Keratinocyte (primary cell): ENCODE data around the gene SPTBN1.

Source experiments
- EZH2 ChIP-seq: IDR thresholded peaks from one replicate; pipeline ENCODE4 v1.6.1; 2012; ENCODE audit warnings: inconsistent platforms, mild to moderate bottlenecking, low read length, moderate library complexity
- TF ChIP-seq, protein P1 (sequence below), 3 experiments: IDR thresholded peaks in 1 of 3; conservative IDR thresholded peaks in 1 of 3; optimal IDR thresholded peaks in 1 of 3; 2 replicates in 2 of 3; 3 replicates in 1 of 3; pipeline versions ENCODE3 to v1.5.1; 2011; ENCODE audit warnings: low read length in 3 of 3, mild to moderate bottlenecking in 3 of 3, moderate library complexity in 2 of 3, control low read depth in 1 of 3, inconsistent platforms in 1 of 3; ENCODE audit not compliant: insufficient read depth in 2 of 3; ENCODE audit errors: extremely low read depth in 1 of 3

DNA sequence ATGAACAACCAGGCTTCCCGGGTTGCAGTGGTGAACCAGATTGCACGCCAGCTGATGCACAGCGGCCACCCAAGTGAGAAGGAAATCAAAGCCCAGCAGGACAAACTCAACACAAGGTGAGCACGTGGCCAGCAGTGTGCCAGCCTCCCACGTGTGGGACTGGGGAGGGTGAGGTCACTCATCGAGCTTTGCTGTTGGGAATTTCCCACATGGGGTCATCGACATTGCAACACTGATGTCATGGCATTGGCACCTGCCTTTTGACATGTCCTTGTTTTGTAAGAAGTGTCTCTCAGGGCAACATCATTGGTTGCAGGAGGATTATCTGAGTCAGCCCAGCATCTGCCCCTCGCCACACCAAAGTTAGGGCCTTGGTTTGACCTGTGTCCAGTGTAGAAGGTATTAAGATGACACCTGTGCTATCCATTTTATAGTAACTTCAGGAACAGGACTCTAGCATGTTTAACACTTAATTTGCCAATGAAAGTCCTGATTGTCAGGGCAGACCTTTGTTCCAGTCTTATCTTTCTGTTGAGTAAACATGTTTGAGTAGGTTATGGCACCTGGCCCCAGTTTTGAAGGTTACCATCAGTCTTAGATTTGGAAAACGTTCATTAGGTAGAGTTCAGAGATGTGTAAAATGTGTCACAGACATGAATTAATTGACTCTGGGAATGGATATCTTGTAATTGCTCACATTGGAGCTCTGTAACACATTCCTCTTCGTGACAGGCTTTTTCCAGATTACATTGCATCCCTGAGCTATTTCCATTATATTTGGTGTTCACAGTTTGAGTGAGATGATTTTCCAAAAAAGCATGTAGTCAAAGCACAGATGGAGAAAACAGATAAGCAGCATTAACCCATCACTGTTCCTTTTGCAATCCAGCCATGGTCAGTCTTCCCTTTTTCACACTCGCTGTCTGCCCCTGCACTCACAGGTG is 174.1 kb downstream of the SPTBN1 start:
- TF ChIP-seq, protein P1, sequence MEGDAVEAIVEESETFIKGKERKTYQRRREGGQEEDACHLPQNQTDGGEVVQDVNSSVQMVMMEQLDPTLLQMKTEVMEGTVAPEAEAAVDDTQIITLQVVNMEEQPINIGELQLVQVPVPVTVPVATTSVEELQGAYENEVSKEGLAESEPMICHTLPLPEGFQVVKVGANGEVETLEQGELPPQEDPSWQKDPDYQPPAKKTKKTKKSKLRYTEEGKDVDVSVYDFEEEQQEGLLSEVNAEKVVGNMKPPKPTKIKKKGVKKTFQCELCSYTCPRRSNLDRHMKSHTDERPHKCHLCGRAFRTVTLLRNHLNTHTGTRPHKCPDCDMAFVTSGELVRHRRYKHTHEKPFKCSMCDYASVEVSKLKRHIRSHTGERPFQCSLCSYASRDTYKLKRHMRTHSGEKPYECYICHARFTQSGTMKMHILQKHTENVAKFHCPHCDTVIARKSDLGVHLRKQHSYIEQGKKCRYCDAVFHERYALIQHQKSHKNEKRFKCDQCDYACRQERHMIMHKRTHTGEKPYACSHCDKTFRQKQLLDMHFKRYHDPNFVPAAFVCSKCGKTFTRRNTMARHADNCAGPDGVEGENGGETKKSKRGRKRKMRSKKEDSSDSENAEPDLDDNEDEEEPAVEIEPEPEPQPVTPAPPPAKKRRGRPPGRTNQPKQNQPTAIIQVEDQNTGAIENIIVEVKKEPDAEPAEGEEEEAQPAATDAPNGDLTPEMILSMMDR (optimal IDR thresholded peaks at IDR 0.05 in 1 of 3, IDR thresholded peaks at IDR 0.05 in 1 of 3, conservative IDR thresholded peaks at IDR 0.05 in 1 of 3; ENCODE audit: extremely low read depth in 1 of 3, insufficient read depth in 2 of 3, low read length in 3 of 3) = no peak
- TF ChIP-seq EZH2 = no peak
